NCI-H748 (cell line): Measurements from ENCODE around the gene APOBEC3A.
"Not testable (repeated sequence)": the region's sequence is repeated elsewhere in the genome, so short reads cannot be mapped to it uniquely, and the experiment has no call there.

Experiments
- DNase-seq: peaks from one replicate; lab custom pipeline; 2025; ENCODE audit not compliant: unreplicated experiment; lab: John Stamatoyannopoulos, UW

APOBEC3A gene

GRCh38 chr22:38957808-38958650, 620 bp downstream of the APOBEC3A start:
- DNase-seq, result no peak

GRCh38 chr22:38958651-38958943, 1.2 kb downstream of the APOBEC3A start:
- not testable (repeated sequence) for DNase-seq

- no peak for DNase-seq
These were observed 2.2 kb downstream of the APOBEC3A start for GRCh38 chr22:38959590-38959989.

GRCh38 chr22:38960673-38961072, 3.3 kb downstream of the APOBEC3A start:
- not testable (repeated sequence) for DNase-seq

- not testable (repeated sequence) for DNase-seq
These were observed 5.9 kb downstream of the APOBEC3A start for GRCh38 chr22:38963291-38963738.

- no peak for DNase-seq
These were observed 6.5 kb downstream of the APOBEC3A start for GRCh38 chr22:38963872-38964271.

GRCh38 chr22:38964306-38964705, 6.9 kb downstream of the APOBEC3A start:
- no peak for DNase-seq

- no peak for DNase-seq
These were observed 7.6 kb downstream of the APOBEC3A start for GRCh38 chr22:38964989-38965388.

- no peak for DNase-seq
These were observed 8.4 kb downstream of the APOBEC3A start for GRCh38 chr22:38965614-38966379.

GRCh38 chr22:38966380-38966702, 8.9 kb downstream of the APOBEC3A start:
- no peak for DNase-seq

- DNase-seq, result no peak
These were observed 9.5 kb downstream of the APOBEC3A start for GRCh38 chr22:38966942-38967341.

GRCh38 chr22:38967451-38968450, 10.3 kb downstream of the APOBEC3A start:
- no peak for DNase-seq

GRCh38 chr22:38968801-38969200, 11.4 kb downstream of the APOBEC3A start:
- no peak for DNase-seq

GRCh38 chr22:38970551-38970950, 13.1 kb downstream of the APOBEC3A start:
- no peak for DNase-seq

GRCh38 chr22:38971202-38971601, 13.8 kb downstream of the APOBEC3A start:
- no peak for DNase-seq

- no peak for DNase-seq
These were observed 14.4 kb downstream of the APOBEC3A start for GRCh38 chr22:38971791-38972190.

- DNase-seq, result no peak
These were observed 15.1 kb downstream of the APOBEC3A start for GRCh38 chr22:38972558-38972957.

- DNase-seq, result peak; percentile 37
These were observed 16.1 kb downstream of the APOBEC3A start for GRCh38 chr22:38973289-38974169.

GRCh38 chr22:38974170-38974825, 16.9 kb downstream of the APOBEC3A start:
- no peak for DNase-seq

- DNase-seq, result no peak
These were observed 17.4 kb downstream of the APOBEC3A start for GRCh38 chr22:38974826-38975175.
